AML-193 (cell line): ENCODE results near the gene NLRP10.
"Not testable (repeated sequence)": the region's sequence is repeated elsewhere in the genome, so short reads cannot be mapped to it uniquely, and the experiment has no call there.

ENCODE experiments used
- DNase-seq, 2 experiments: peaks; one replicate each; lab custom pipeline; 2025; lab: John Stamatoyannopoulos, UW

NLRP10 gene

DNA sequence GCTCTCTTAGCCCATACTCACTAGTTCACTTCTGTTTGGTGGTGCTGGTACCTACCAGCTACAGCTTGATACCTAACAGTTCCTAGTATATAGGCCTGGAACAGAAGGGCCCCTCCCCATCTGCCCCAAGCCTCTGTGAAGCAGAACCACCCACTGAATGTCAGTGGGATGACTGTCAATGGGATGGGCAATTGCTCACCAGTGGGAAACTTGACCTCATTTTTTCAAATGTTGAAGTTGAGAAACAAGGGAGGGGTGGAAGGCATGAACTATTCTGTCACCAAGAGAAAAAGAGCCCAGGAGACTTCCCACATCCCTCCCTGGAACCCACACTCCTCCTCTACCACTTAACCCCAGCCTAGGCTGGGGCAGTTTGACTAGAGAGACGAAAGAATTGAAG is at the start of gene NLRP10:
Gene NLRP10 (minus strand): TSS at position 62 of the 400 bp plus-strand sequence. CDS start 1,952 bp downstream, outside the sequence.
- DNase-seq, result no peak

GRCh38 chr11:8013833-8014232 is 48.6 kb upstream of the NLRP10 start:
- no peak for DNase-seq

- no peak for DNase-seq
Observed at GRCh38 chr11:8011981-8012444, 46.8 kb upstream of the NLRP10 start.

DNA sequence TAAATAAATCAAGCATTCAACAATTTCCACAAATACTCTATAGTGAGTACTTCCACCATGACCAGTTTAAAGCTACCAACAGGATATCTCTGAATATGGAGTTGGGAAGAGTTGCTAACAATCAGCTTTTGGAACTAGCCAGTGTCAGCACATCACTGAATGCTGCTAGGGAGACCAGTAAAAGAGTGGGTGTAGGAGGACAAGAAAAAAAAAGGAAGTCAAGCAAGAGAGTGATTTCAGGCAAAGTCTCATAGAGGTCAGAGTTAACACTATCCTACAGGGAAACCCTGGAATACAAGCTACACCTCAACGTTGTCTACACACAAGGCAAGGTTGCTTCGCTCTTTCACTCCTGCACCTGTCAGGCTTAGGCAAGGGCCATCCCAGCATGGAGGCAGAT is 46.1 kb upstream of the NLRP10 start:
- DNase-seq, result no peak

DNA sequence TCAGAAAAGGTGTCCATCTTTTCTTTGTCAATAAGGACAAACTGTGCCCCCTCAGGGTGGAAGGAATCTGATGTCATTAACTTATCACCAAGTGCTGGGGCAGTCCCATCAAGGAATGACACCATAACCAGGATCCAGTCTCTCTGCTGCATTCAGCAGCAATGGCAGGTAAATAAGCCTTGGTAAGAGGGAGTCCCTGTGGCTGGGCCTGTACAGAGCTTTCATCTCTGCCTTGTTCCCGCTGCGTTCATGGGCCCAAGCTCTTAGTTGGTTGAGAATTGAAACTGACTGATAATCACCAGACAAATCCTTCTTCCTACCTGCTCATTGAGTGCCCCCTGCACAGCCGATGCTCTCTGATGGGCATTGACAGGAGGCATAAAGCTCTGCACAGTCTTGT is 44.6 kb upstream of the NLRP10 start:
- no peak for DNase-seq

GRCh38 chr11:8008212-8008611 is 43.0 kb upstream of the NLRP10 start:
- DNase-seq, result no peak

- DNase-seq, result peak; percentile 24 to 46
Observed at GRCh38 chr11:8006349-8006977, 41.2 kb upstream of the NLRP10 start.

DNA sequence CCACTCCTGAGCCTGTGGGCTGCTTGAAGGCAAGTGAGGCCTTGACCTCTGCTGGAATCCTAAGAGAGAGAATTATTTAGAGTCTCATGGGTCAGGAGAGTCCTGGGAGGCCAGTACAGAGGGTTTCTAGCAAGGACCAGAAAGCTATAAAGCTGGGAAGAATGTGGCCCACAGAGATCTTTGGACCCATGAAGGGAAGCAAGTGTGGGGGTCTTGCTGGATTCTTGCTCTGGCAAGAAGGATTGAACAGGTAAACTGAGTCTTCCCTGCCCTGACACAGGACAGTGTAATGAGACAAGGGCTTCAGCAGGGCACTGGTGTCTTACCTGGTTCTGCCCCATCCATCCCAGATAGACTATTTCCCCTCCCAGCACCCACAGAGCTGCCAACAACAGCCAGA is 40.3 kb upstream of the NLRP10 start:
- no peak for DNase-seq

- no peak for DNase-seq
Observed at GRCh38 chr11:8004008-8004407, 38.8 kb upstream of the NLRP10 start.

- DNase-seq, result no peak
Observed at GRCh38 chr11:8003187-8003586, 37.9 kb upstream of the NLRP10 start.

DNA sequence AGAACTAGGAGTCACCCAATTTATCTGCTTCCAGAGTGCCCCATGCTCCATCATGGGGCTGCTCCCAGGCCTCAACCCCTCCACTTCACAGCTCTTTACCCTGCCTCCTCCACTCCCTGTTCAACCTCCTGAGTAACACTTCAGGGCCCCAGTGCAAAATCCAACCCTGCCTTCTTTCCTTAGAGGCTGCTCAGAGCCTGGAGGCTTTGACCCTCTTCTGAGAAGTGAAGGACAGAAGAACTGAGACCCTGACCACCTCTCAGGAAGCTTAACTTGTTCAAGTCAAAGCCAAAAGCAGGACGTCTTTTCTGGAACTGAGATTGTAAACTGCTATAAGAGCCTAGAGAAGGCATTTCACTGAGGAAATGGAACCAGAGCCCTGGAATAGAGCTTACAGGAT is 37.4 kb upstream of the NLRP10 start:
- no peak for DNase-seq

DNA sequence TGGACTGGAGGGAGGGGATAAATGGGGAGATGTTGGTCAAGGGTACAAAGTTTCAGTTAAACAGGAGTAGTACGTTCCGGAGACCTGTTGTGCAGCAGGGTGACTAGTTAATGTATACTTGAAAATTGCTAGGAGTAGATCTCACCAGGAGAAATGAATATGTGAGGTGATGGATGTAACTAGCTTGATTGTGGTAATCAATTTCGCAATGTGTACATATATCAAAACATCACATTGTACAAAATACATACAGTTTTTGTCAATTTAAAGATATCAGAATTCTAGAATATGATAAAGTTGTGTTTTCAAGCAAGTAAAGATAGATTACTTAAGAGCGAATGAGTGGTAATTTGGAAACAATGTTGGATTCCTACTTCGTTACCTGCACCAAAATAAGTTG is 35.1 kb upstream of the NLRP10 start:
- DNase-seq, result no peak

DNA sequence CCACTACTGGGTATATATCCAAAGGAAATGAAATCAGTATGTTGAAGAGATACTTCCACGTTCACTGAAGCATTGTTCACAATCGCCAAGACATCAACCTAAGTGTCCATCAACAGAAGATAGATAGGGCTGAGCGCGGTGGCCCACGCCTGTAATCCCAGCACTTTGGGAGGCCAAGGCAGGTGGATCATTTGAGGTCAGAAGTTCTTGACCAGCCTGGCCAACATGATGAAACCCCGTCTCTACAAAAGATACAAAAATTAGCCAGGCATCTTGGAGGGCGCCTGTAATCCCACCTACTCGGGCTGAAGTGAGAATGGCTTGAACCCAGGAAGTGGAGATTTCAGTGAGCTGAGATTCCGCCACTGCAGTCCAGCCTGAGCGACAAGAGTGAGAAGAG is 34.5 kb upstream of the NLRP10 start:
- no peak for DNase-seq

GRCh38 chr11:7994581-7995278 is 29.5 kb upstream of the NLRP10 start:
- DNase-seq, result no peak

DNA sequence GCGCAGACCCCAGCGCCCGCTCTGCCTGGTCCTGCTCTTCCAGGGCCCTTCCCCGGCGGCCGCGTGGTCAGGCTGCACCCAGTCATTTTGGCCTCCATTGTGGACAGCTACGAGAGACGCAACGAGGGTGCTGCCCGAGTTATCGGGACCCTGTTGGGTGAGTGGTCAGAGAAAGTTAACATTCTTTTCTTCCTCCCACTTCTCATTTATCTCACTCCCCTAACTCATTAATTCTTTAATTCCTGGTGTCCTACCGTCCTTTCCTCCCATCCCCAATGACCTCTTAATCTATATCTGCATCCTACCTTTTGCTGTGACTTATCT is 22.3 kb upstream of the NLRP10 start:
- not testable (repeated sequence) for DNase-seq

- DNase-seq, result peak; percentile 97
Observed at GRCh38 chr11:7986768-7987559, 21.7 kb upstream of the NLRP10 start, which contains the start of gene EIF3F. Gene EIF3F (plus strand): TSS chr11:7987337. CDS start chr11:7987353, 16 bp downstream.

DNA sequence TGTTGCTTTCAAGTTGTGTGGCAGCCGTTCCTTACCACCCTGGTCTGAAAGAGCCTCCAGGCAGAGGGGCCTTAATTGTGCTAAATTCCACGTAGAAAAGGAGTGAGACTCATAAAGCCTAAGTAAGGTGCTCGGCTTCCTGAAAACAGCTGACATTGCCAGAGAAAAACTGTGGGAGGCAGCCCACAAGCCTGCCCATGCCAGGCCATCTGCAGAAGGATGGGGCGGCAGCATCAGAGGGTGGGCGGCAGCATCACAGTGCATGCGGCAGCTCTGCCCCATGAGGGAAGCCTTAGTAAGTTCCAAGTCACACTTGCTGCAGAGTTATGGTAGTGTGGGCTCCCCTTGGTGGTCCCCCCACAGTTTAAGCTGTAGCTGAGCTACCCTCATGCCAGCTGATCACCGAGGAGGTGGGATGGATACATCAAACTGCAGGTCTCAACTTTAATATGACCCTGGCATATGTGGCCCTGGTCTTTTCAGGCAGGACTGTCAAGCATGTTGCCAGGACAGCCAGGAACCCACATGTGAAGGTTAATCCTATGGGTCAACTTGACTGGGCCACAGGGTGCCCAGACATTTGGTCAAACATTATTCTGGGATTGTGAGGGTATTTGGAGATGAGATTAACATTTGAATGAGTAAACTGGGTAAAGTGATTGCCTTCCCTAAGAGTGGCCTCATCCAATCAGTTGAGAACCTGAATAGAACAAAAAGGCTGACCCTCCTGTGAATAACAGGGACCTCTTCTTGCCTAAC is 18.8 kb upstream of the NLRP10 start:
- DNase-seq, result no peak

- no peak for DNase-seq
Observed at GRCh38 chr11:7982582-7983119, 17.4 kb upstream of the NLRP10 start.

GRCh38 chr11:7981619-7982157 is 16.4 kb upstream of the NLRP10 start:
- DNase-seq, result no peak

DNA sequence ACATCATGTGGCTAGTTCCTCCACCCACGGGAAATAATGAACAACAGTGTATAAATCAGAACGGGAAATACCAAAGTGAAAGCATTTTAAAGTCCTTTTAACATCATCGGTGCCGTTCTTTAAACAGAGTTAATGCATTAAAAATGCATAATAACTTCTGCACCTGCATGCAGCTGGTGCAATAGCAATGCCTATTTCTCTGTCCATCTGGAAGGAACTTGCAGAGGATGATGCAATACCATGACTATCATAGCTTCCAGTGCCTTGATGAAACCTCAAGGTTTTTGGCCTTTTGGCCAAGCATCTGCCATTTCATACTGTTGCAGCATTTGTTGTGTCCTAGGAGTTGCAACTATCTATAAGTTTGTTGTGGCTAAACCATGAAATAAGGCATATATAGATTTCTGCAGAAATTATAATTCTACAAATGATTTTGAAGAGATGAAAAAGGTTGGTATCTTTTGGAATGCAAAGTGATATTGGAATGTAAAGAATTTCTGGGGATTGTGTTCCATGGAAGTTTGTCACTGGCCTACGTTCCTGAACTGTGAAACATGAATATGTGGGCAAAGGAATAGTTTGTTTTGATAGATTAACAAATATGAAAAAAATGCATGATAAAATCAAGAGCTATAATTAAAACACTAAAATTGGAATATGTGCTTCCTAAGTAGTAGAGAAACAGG is 12.1 kb upstream of the NLRP10 start:
- peak in 1 of 2 experiments; percentile 1 for DNase-seq

GRCh38 chr11:7974668-7975067 is 9.4 kb upstream of the NLRP10 start:
- no peak for DNase-seq
